Lower leg skin (tissue), 3 donors: ENCODE measurements around the gene IGSF8.

Experiments used
- POLR2A ChIP-seq, 2 donors: fragments of 450-650 bp; IDR thresholded peaks; one replicate each; pipeline ENCODE4 v1.6.1; 2016 to 2017; ENCODE audit warnings: antibody characterized with exemption in 2 of 2, mild to moderate bottlenecking in 1 of 2, moderate library complexity in 1 of 2
- TF ChIP-seq, protein P1 (sequence below), 3 donors: fragments of 450-650 bp; IDR thresholded peaks; one replicate each; pipeline ENCODE4 v1.5.1; 2016; ENCODE audit warnings: antibody characterized with exemption in 3 of 3, mild to moderate bottlenecking in 3 of 3, moderate library complexity in 2 of 3

DNA sequence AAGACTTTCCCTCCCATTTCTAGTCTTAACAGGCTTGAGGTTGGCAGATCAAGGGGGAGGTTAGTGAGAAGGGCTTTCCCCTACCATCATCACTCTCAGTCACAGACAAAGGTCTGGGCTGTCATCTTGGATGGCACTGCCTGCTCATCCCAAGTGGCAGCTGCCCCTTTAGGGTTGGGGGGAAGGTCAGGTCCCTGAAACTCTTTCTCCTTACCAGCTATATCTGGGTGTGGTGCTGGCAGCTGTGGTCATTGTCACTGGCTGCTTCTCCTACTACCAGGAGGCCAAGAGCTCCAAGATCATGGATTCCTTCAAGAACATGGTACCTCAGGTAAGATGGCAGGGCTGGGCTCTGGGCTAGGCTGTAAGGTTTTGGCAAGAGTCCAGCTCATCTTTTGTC, 25.3 kb upstream of the IGSF8 start:
- TF ChIP-seq, protein P1, sequence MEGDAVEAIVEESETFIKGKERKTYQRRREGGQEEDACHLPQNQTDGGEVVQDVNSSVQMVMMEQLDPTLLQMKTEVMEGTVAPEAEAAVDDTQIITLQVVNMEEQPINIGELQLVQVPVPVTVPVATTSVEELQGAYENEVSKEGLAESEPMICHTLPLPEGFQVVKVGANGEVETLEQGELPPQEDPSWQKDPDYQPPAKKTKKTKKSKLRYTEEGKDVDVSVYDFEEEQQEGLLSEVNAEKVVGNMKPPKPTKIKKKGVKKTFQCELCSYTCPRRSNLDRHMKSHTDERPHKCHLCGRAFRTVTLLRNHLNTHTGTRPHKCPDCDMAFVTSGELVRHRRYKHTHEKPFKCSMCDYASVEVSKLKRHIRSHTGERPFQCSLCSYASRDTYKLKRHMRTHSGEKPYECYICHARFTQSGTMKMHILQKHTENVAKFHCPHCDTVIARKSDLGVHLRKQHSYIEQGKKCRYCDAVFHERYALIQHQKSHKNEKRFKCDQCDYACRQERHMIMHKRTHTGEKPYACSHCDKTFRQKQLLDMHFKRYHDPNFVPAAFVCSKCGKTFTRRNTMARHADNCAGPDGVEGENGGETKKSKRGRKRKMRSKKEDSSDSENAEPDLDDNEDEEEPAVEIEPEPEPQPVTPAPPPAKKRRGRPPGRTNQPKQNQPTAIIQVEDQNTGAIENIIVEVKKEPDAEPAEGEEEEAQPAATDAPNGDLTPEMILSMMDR (IDR thresholded peaks at IDR 0.05) = no peak
- no peak for TF ChIP-seq POLR2A (IDR thresholded peaks at IDR 0.05)
